Measurements from ENCODE around the gene ANAPC2. TPM values are rescaled to one million over a fixed set of nuclear protein-coding genes. Genes with fewer than 3 reads are reported as not detected.

The ANAPC2 gene
- total and polyA plus RNA-seq, 8 donors, result 22.2 to 122 (median 34.7) TPM

DNA sequence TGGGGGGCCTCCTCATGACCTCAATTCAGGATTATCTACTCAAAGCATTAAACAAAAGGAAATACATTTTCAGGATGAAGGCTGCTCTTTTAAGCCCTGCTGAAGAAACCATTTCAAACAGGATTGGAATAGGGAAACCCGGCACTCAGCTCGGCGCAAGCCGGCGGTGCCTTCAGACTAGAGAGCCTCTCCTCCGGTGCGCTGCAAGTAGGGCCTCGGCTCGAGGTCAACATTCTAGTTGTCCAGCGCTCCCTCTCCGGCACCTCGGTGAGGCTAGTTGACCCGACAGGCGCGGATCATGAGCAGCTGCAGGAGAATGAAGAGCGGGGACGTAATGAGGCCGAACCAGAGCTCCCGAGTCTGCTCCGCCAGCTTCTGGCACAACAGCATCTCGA, 16.4 kb upstream of the ANAPC2 start:
- H3K27me3 ChIP-seq, result no peaks in the 10 kb centered on the region
- H3K36me3 ChIP-seq, result no peaks in the 10 kb centered on the region
- DNase-seq, result peak in 2 of 6 donors; percentile 37 to 55
- TF ChIP-seq, protein P1, sequence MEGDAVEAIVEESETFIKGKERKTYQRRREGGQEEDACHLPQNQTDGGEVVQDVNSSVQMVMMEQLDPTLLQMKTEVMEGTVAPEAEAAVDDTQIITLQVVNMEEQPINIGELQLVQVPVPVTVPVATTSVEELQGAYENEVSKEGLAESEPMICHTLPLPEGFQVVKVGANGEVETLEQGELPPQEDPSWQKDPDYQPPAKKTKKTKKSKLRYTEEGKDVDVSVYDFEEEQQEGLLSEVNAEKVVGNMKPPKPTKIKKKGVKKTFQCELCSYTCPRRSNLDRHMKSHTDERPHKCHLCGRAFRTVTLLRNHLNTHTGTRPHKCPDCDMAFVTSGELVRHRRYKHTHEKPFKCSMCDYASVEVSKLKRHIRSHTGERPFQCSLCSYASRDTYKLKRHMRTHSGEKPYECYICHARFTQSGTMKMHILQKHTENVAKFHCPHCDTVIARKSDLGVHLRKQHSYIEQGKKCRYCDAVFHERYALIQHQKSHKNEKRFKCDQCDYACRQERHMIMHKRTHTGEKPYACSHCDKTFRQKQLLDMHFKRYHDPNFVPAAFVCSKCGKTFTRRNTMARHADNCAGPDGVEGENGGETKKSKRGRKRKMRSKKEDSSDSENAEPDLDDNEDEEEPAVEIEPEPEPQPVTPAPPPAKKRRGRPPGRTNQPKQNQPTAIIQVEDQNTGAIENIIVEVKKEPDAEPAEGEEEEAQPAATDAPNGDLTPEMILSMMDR (IDR thresholded peaks at IDR 0.05), result no peak
- intact Hi-C loops (cut with DNase I), result no loop called here
- peak overlapping the region; percentile 74 to 88 (median 81) for H3K27ac ChIP-seq
- WGBS, 2 donors, result 5 to 7% methylated on average over 21 of the region's 21 CpGs
- no peak for ATAC-seq
- H3K9me3 ChIP-seq, result no peaks in the 10 kb centered on the region
- H3K4me3 ChIP-seq, result peak overlapping the region; percentile 65 to 97 (median 88)
- peaks cover 19 to 38% (median 22%) of the 10 kb centered on the region in 3 donors for H3K4me1 ChIP-seq
- no peak for FAIRE-seq

DNA sequence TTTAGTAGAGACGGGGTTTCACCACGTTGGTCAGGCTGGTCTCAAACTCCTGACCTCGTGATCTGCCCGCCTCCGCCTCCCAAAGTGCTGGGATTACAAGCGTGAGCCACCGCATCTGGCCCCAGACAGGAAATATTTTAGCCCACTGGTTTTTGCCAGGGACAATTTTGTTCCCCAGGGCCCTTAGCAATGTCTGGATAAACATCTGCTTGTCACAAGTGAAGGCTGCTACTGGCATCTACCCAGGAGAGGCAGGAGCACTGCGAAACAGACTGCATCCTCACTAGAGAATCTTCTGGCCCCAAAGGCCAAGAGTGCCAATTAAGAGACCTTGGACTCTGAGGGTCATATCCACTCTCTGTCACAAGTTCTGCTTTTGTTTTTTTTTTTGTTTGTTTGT, 14.6 kb upstream of the ANAPC2 start:
- no peak for FAIRE-seq
- Histone ChIP-seq H3K36me3 (no peaks in the 10 kb centered on the region), H3K27ac (no peak overlapping the region), H3K4me3 (no peak overlapping the region), H3K4me1 (peaks cover 19 to 38% (median 22%) of the 10 kb centered on the region in 3 donors), H3K27me3 (no peaks in the 10 kb centered on the region), H3K9me3 (no peaks in the 10 kb centered on the region)
- no peak for DNase-seq
- ATAC-seq, result no peak
- 77% methylated on average over 8 of the region's 8 CpGs for WGBS, 2 donors
- intact Hi-C loops (cut with DNase I), result no loop called here
- TF ChIP-seq, protein P1 (IDR thresholded peaks at IDR 0.05), result no peak

DNA sequence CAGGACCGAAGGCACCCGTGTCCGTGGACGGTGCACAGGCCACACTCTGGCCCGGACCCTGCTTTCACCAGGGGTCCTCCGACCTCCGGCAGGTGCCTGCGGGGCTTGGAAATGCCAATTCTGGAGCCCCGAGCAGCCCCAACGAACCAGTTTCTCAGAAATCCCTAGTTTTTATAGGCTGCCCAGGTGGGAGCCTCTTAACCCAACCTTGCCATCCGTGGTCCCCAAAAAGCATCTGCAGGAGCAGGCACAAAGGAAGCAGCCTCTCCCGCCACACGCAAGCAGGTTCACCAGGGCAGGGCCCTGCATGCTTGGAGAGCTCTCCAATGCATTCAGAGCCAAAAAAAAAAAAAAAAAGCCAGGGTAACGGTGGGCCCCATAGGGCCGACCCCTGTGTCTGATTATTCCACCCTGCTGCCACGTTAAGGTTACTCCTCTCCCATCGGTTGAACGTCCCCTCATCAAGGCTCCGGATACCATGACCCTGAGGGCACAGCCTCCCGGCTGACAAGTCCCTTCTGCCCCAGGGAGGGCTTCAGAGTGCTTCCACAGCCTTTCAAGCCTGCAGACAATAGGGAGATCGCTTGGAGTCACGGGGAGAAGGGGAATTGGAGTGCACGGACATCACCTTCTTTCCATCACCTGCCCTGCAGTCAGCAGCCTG, 13.0 kb upstream of the ANAPC2 start:
- no peak for DNase-seq
- WGBS, 2 donors, result 13 to 16% methylated on average over 23 of the region's 23 CpGs
- no peak for FAIRE-seq
- intact Hi-C loops (cut with DNase I), result no loop called here
- Histone ChIP-seq H3K4me1 (peaks cover 15 to 31% (median 17%) of the 10 kb centered on the region in 3 donors), H3K27ac (peak overlapping the region; percentile 73 to 86 (median 82)), H3K27me3 (no peaks in the 10 kb centered on the region), H3K36me3 (no peaks in the 10 kb centered on the region), H3K9me3 (no peaks in the 10 kb centered on the region), H3K4me3 (peak overlapping the region; percentile 36 to 80 (median 48))
- TF ChIP-seq, protein P1 (IDR thresholded peaks at IDR 0.05), result no peak
- ATAC-seq, result no peak

DNA sequence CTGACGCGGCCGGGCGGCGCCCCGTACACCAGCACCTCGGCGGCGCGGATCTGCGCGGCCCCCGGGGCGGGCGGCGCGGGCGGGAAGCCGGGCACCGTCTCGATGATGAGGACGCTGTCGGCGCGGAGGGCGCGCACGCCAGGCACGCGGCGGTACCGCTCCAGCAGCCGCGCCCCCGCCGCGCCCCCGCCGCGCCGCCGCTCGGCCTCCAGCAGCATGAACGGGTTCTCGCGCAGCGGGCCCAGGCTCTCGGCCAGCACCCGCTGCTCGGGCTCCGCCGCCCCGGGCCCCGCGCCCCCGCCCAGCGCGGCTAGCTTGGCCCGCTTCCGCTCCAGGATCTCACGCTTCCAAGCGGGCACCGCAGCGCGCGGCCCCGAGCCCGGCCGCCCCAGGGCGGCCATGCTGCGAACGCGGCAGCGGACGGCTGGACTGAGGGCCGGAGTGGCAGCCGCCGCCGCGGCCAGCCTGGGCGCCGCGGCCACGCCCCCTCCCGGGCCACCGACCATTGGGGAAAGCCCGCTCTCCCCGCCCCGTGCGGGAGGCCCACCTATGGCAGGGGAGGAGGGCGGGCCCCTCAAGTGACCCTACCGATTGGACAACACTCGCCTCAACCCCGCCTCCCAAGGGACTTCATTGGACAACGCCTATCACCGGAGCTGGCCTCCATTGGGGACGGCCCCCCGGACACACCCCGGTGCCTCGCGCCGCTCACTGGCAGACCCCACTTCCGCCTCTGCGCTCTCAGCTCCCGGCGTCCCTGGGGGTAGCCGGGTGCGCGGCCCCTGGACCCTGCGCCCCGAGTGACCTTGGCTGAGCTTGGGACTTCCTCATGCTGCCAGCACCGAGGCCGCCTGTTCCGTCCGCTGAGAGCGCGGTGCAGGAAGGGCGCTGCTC, 12.2 kb upstream of the ANAPC2 start, which contains the start of gene TPRN:
TSS of gene TPRN (minus strand) at position 431 of the 894 bp plus-strand sequence. CDS start at position 401, 30 bp downstream.
- Histone ChIP-seq H3K9me3 (no peaks in the 10 kb centered on the region), H3K4me3 (peak within 1 kb of the TSS; percentile 48 to 80 (median 60)), H3K27ac (peak within 1 kb of the TSS; percentile 83 to 90 (median 85)), H3K27me3 (no peaks in the 10 kb centered on the region), H3K4me1 (peaks cover 12 to 33% (median 15%) of the 10 kb centered on the region in 3 donors), H3K36me3 (no peaks in the 10 kb centered on the region)
- 0 to 1% methylated on average over 72 to 118 of the region's 118 CpGs for WGBS, 2 donors
- intact Hi-C loops (cut with DNase I), result no loop called here
- ATAC-seq (peak; percentile 75 to 89 (median 80)), FAIRE-seq (peak; percentile 20), DNase-seq (peak; percentile 98 to 100 (median 100))
- TF ChIP-seq, protein P1 (IDR thresholded peaks at IDR 0.05), result no peak

Measured in pancreas (tissue), 10 donors.